HepG2 (cell line): ENCODE measurements around the gene STX5. TPM values are rescaled to one million over a fixed set of nuclear protein-coding genes. Genes with fewer than 3 reads are reported as not detected.
A peak's percentile ranks its signal among the peaks of the same experiment; 100 is the strongest.

Source experiments
- FUBP1 ChIP-seq: sonication (generic); formaldehyde crosslinking; IDR thresholded peaks from 2 replicates; pipeline ENCODE4 v1.5.1; 2020; ENCODE audit warnings: missing genetic modification reagents, mild to moderate bottlenecking, borderline replicate concordance
- KAT2B ChIP-seq: fragments of 150-350 bp; IDR thresholded peaks from 2 replicates; pipeline ENCODE4 v1.6.1; 2014; ENCODE audit warnings: low read depth, low read length, borderline replicate concordance
- KLF12 ChIP-seq: sonication (generic); formaldehyde crosslinking; IDR thresholded peaks from 2 replicates; pipeline ENCODE4 v1.4.0; 2020; ENCODE audit warnings: missing genetic modification reagents, borderline replicate concordance
- NAIF1 ChIP-seq: sonication (generic); formaldehyde crosslinking; IDR thresholded peaks from 2 replicates; pipeline ENCODE4 v1.5.0; 2020; ENCODE audit warnings: mild to moderate bottlenecking, missing genetic modification reagents, borderline replicate concordance
- SAFB2 ChIP-seq: sonication (generic); formaldehyde crosslinking; IDR thresholded peaks from 2 replicates; pipeline ENCODE4 v1.5.1; 2020; ENCODE audit warnings: missing genetic modification reagents, low read depth, mild to moderate bottlenecking, borderline replicate concordance
- SNAPC2 ChIP-seq: sonication (generic); formaldehyde crosslinking; IDR thresholded peaks from 2 replicates; pipeline ENCODE4 v1.8.1; 2022; ENCODE audit warnings: mild to moderate bottlenecking, missing genetic modification reagents
- SNAPC4 ChIP-seq: sonication (generic); formaldehyde crosslinking; IDR thresholded peaks from 2 replicates; pipeline ENCODE4 v1.4.0; 2020; ENCODE audit warnings: mild to moderate bottlenecking, missing genetic modification reagents
- TP53 ChIP-seq: sonication (generic); formaldehyde crosslinking; conservative IDR thresholded peaks from 2 replicates; pipeline ENCODE4 v1.4.0; 2020; ENCODE audit warnings: missing genetic modification reagents
- ZFP91 ChIP-seq: sonication (generic); formaldehyde crosslinking; IDR thresholded peaks from 2 replicates; pipeline ENCODE4 v1.9.0; 2022; ENCODE audit warnings: missing genetic modification reagents, mild to moderate bottlenecking, borderline replicate concordance
- ZNF143 ChIP-seq: sonication (generic); formaldehyde crosslinking; IDR thresholded peaks from 2 replicates; pipeline ENCODE4 v1.4.0; 2020; ENCODE audit warnings: missing genetic modification reagents
- ZNF160 ChIP-seq: sonication (generic); formaldehyde crosslinking; IDR thresholded peaks from 2 replicates; pipeline ENCODE4 v1.8.0; 2022; ENCODE audit warnings: mild to moderate bottlenecking, inconsistent platforms, missing genetic modification reagents
- ZNF225 ChIP-seq: sonication (generic); formaldehyde crosslinking; IDR thresholded peaks from 2 replicates; pipeline ENCODE4 v1.4.0; 2020; ENCODE audit warnings: mild to moderate bottlenecking, missing genetic modification reagents
- ZNF549 ChIP-seq: sonication (generic); formaldehyde crosslinking; IDR thresholded peaks from 2 replicates; pipeline ENCODE4 v1.5.0; 2020; ENCODE audit warnings: missing genetic modification reagents
- ZSCAN30 ChIP-seq: sonication (generic); formaldehyde crosslinking; IDR thresholded peaks from 2 replicates; pipeline ENCODE4 v1.5.0; 2020; ENCODE audit warnings: mild to moderate bottlenecking, missing genetic modification reagents
- ZXDC ChIP-seq: sonication (generic); formaldehyde crosslinking; IDR thresholded peaks from 2 replicates; pipeline ENCODE4 v1.5.0; 2020; ENCODE audit warnings: mild to moderate bottlenecking, missing genetic modification reagents
- polyA plus RNA-seq, 8 experiments: library from polyadenylated mRNA; depleted of rRNA in 3 of 8; stranded (reverse) in 7 of 8; unstranded in 1 of 8; fragments of >200 nt; fragmentation: Illumina TruSeq in 4 of 8; extraction: Trizol in 4 of 8; gene quantifications; 2 replicates each; pipeline versions ENCODE4 v1.2.1 to v1.2.3, GENCODE V29; 2011 to 2016; ENCODE audit warnings: low read depth in 4 of 8, missing spikeins in 1 of 8, mixed read lengths in 1 of 8; ENCODE audit not compliant: insufficient read depth in 1 of 8
- total RNA-seq, 5 experiments: library from RNA; depleted of rRNA; stranded (reverse); fragments of >200 nt; fragmentation: Illumina TruSeq; extraction: Trizol; gene quantifications; 2 replicates each; pipeline ENCODE4 v1.2.3, GENCODE V29; 2016; ENCODE audit warnings: low read depth in 1 of 5

STX5 gene
- total and polyA plus RNA-seq, 2 of the 13 experiments (the other 11 are each of a cell fraction or from before 2014, with no cell fraction given), result 26.9 to 30.0 TPM

- TF ChIP-seq SNAPC4 (CRISPR knock-in tag) (peak; percentile 86; the same call in 1 of the 2 replicates), FUBP1 (CRISPR knock-in tag) (peak; percentile 84; the same call in 1 of the 2 replicates), ZNF549 (CRISPR knock-in tag) (no peak; the same call in 1 of the 2 replicates), ZSCAN30 (CRISPR knock-in tag) (no peak; the same call in 1 of the 2 replicates), KAT2B (no peak), SNAPC2 (peak; percentile 87), NAIF1 (CRISPR knock-in tag) (peak; percentile 92), ZNF160 (peak; percentile 87; the same call in 1 of the 2 replicates), KLF12 (CRISPR knock-in tag) (peak; percentile 95), SAFB2 (CRISPR knock-in tag) (no peak; the same call in 1 of the 2 replicates), ZNF143 (CRISPR knock-in tag) (peak; percentile 96), TP53 (CRISPR knock-in tag) (peak; percentile 83; the same call in 1 of the 2 replicates), ZFP91 (CRISPR knock-in tag) (peak; percentile 93; the same call in 1 of the 2 replicates), ZXDC (CRISPR knock-in tag) (peak; percentile 94), ZNF225 (CRISPR knock-in tag) (no peak; the same call in 1 of the 2 replicates)
These were observed 23.9 kb upstream of the STX5 start (continued) for GRCh38 chr11:62855571-62856332.
